Esophagus squamous epithelium (tissue), 5 donors: ENCODE results near the gene CHPF2. TPM values are rescaled to one million over a fixed set of nuclear protein-coding genes. Genes with fewer than 3 reads are reported as not detected.

Experiments
- DNase-seq: peaks from one replicate; lab custom pipeline; 2025; lab: John Stamatoyannopoulos, UW
- H3K27ac ChIP-seq, 4 donors: fragments of 200-600 bp; sonication (generic); one replicate each; pipeline ENCODE4 v1.5.1; 2016 to 2019; ENCODE audit warnings: mild to moderate bottlenecking in 1 of 4
- H3K27me3 ChIP-seq, 4 donors: fragments of 200-600 bp; sonication (generic); 1 replicate in 3 of 4; 2 replicates in 1 of 4; pipeline versions ENCODE4 v1.5.1 to v1.6.0; 2017 to 2021; ENCODE audit warnings: antibody characterized with exemption in 1 of 4
- H3K36me3 ChIP-seq, 3 donors: fragments of 200-600 bp; sonication (generic); one replicate each; pipeline ENCODE4 v1.5.1; 2016 to 2019
- H3K4me1 ChIP-seq, 3 donors: fragments of 200-600 bp; sonication (generic); one replicate each; pipeline ENCODE4 v1.5.1; 2017 to 2019
- H3K4me3 ChIP-seq, 4 donors: fragments of 200-600 bp; sonication (generic); 1 replicate in 3 of 4; 2 replicates in 1 of 4; pipeline ENCODE4 v1.5.1; 2016 to 2019; ENCODE audit warnings: mild to moderate bottlenecking in 2 of 4, moderate library complexity in 1 of 4
- H3K9me3 ChIP-seq, 3 donors: fragments of 200-600 bp; sonication (generic); one replicate each; pipeline ENCODE4 v1.5.1; 2016 to 2019
- POLR2A ChIP-seq, 4 donors: fragments of 450-650 bp; IDR thresholded peaks; one replicate each; pipeline ENCODE4 v1.6.1; 2017; ENCODE audit warnings: antibody characterized with exemption in 4 of 4, mild to moderate bottlenecking in 4 of 4, moderate library complexity in 3 of 4
- WGBS, 2 donors: methylation state at CpG; one replicate each; pipeline ENCODE4 v1.1.5; 2018; 5-methylcytosine and 5-hydroxymethylcytosine counted together
- intact Hi-C: fragments of 100-400 bp; cut with DNase I; formaldehyde crosslinking; loops from one replicate; pipeline ENCODE4 v1.15.0; 2022
- total RNA-seq, 4 donors: library from RNA; depleted of rRNA; stranded (reverse); fragments of >200 nt; gene quantifications; one replicate each; pipeline ENCODE4 v1.1.0, GENCODE V29; 2016
- TF ChIP-seq, protein P1 (sequence below), 6 experiments: fragments of 450-650 bp in 4 of 6; fragments of 200-600 bp in 2 of 6; sonication (generic) in 2 of 6; IDR thresholded peaks; one replicate each; pipeline ENCODE4 v1.5.1; 2016 to 2019; ENCODE audit warnings: antibody characterized with exemption in 6 of 6, mild to moderate bottlenecking in 4 of 6, moderate library complexity in 4 of 6
- donor health status: DM: yes; HTN: yes; CAD: no.

Gene CHPF2
- total RNA-seq, 4 donors from 2014 or later = 21.8 to 23.5 (median 22.3) TPM

DNA sequence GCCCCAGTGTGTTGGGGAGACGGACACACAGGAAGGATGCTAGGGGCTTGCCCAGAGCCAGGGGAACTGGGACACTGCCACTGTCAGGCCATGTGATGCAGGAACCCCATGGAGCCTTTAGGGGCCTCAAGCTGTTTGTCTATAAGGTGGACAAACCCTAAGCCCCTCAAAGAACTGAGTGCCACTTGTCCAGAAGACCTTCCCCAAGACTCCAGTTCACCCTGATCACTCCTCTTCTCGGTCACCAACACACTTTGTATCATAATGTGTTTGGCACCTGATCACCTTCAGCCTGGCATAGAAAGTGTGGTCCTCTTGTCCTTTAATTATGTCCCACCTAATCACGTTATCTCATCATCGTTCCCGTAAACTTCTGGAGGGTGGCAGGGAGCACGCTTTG, 22.7 kb upstream of the CHPF2 start:
- WGBS, 2 donors = 89 to 97% methylated on average over 5 of the region's 6 CpGs
- no peak for DNase-seq
- Histone ChIP-seq H3K27me3 (peaks cover 0 to 22% (median 0%) of the 10 kb centered on the region in 4 donors), H3K9me3 (no peaks in the 10 kb centered on the region), H3K36me3 (peaks cover 6 to 29% (median 7%) of the 10 kb centered on the region in 3 donors), H3K4me1 (no peaks in the 10 kb centered on the region), H3K4me3 (no peak overlapping the region), H3K27ac (no peak overlapping the region)
- TF ChIP-seq, protein P1, sequence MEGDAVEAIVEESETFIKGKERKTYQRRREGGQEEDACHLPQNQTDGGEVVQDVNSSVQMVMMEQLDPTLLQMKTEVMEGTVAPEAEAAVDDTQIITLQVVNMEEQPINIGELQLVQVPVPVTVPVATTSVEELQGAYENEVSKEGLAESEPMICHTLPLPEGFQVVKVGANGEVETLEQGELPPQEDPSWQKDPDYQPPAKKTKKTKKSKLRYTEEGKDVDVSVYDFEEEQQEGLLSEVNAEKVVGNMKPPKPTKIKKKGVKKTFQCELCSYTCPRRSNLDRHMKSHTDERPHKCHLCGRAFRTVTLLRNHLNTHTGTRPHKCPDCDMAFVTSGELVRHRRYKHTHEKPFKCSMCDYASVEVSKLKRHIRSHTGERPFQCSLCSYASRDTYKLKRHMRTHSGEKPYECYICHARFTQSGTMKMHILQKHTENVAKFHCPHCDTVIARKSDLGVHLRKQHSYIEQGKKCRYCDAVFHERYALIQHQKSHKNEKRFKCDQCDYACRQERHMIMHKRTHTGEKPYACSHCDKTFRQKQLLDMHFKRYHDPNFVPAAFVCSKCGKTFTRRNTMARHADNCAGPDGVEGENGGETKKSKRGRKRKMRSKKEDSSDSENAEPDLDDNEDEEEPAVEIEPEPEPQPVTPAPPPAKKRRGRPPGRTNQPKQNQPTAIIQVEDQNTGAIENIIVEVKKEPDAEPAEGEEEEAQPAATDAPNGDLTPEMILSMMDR (IDR thresholded peaks at IDR 0.05) = no peak
- no peak for TF ChIP-seq POLR2A (IDR thresholded peaks at IDR 0.05)
- intact Hi-C loops = no loop called here

DNA sequence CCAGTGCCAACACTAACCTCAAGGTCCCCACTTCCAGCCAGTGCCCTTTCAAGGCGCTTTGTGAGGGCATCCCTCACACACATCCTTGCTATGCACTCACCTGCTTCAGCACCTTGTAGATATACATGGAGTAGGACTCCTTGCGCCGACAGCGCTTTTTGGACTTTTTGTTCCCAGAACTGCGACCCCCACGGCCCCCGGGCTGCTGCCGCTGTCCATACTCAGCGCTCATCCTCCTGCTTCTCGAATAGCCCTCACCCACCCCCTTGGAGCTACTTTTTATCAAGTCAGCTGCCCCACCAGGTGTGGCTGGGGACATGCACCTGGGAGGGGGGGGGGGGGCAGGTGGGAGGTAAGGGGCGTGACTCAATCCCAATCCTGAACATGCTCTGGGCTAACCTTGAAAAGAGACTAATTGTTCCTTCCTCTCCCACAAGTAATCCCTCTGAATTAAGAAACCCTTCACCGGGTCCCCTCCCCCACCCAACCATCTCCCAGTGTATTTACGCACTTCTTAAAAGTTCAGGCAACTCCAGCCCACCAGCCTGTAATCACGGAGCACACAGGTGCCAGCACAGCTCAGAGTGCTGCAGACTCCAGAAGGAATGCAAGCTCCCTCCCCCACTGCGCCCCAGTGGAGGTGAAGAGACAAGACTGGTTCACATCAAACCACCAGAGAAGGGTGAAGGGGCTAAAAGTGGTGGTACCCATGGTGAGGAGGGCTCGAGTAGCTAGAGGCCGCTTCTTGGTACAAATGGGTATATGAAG, 22.0 kb upstream of the CHPF2 start, which contains the start of gene H2BK1:
Gene H2BK1, minus strand, starts transcription at position 402 of the 768 bp plus-strand sequence. Its CDS starts 170 bp downstream, at position 232.
- no peak within 1 kb of the TSS for H3K4me3 ChIP-seq
- TF ChIP-seq, protein P1 (IDR thresholded peaks at IDR 0.05) = no peak
- TF ChIP-seq POLR2A (IDR thresholded peaks at IDR 0.05) = no peak
- DNase-seq = no peak
- WGBS, 2 donors = 77 to 84% methylated on average over 13 to 16 of the region's 17 CpGs
- no peaks in the 10 kb centered on the region for H3K9me3 ChIP-seq
- H3K27me3 ChIP-seq = peaks cover 0 to 15% (median 0%) of the 10 kb centered on the region in 4 donors
- peaks cover 13 to 36% (median 14%) of the 10 kb centered on the region in 3 donors for H3K36me3 ChIP-seq
- intact Hi-C loops = no loop called here
- H3K4me1 ChIP-seq = no peaks in the 10 kb centered on the region
- no peak within 1 kb of the TSS for H3K27ac ChIP-seq

DNA sequence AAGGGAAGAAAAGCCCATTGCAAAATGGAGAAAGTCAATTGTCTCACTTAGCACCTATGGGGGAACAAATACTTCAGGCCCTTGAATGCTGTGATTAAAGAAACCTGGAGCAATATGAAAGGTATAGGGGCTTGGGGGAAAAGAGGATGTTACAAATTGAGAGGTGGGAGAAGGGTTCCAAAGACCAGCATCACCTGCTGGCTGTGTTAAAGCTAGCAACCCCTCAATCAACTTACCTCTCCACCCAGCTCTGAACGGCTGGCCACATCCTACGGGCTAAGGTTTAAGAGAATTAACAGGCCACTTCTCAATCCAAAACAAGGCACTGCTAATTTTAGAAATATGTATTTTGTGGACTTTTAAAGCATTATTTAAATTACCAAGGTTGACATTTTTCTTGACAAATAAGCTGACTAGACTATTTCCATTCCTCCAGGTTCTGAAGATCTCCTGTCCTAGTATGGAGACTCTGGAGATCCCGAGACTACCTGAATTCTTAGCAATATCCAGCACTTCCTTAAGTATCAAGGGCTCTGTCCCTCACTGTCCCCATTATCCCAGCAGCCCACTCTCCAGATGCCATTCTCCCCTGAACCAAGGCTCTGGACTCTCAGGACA, 21.0 kb upstream of the CHPF2 start:
- Histone ChIP-seq H3K27me3 (peaks cover 0 to 5% (median 0%) of the 10 kb centered on the region in 4 donors), H3K27ac (no peak overlapping the region), H3K4me3 (no peak overlapping the region), H3K4me1 (no peaks in the 10 kb centered on the region), H3K36me3 (peaks cover 19 to 46% (median 20%) of the 10 kb centered on the region in 3 donors), H3K9me3 (no peaks in the 10 kb centered on the region)
- intact Hi-C loops = no loop called here
- DNase-seq = no peak
- TF ChIP-seq, protein P1 (IDR thresholded peaks at IDR 0.05) = no peak
- no peak for TF ChIP-seq POLR2A (IDR thresholded peaks at IDR 0.05)
- 82 to 94% methylated on average over 3 of the region's 3 CpGs for WGBS, 2 donors

DNA sequence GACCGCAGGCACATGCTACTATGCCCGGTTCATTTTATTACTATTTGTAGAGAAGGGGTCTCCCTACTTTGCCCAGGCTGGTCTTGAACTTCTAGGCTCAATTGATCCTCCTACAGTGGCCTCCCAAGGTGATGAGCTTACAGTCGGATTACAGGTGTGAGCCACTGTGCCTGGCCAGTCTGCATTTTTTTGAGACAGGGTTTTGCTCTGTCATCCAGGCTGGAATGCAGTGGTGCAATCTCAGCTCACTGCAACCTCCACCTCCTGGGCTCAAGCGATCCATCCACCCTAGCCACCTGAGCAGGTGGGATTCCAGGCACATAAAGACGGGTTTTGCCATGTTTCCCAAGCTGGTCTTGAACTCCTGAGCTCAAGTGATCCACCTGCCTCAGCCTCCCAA, 19.7 kb upstream of the CHPF2 start:
- Histone ChIP-seq H3K36me3 (peaks cover 20 to 59% (median 25%) of the 10 kb centered on the region in 3 donors), H3K4me3 (no peak overlapping the region), H3K9me3 (no peaks in the 10 kb centered on the region), H3K4me1 (no peaks in the 10 kb centered on the region), H3K27me3 (no peaks in the 10 kb centered on the region), H3K27ac (no peak overlapping the region)
- TF ChIP-seq, protein P1 (IDR thresholded peaks at IDR 0.05) = no peak
- TF ChIP-seq POLR2A (IDR thresholded peaks at IDR 0.05) = no peak
- intact Hi-C loops = no loop called here
- WGBS, 2 donors = 88 to 95% methylated on average over 3 to 4 of the region's 5 CpGs
- DNase-seq = no peak

DNA sequence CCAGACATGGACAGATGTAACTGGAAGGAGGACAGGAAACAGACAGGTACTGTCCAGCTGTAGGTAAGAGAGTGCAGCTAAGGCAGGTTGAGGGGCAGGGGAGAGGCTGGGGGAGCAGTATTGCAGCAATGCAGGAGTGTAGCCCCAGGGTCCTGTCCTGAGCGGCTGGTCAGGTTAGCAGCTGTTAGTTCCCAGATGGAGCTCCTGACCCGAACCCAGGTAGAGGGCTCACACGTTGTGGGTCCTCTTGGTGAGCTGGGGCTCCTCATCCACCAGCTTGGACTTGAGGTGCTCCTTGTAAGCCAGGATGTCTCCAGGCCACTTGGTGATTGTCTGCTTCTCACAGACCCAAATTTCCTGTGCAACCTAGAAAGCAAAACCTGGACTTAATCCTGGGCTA, 18.5 kb upstream of the CHPF2 start:
- intact Hi-C loops = no loop called here
- Histone ChIP-seq H3K27me3 (no peaks in the 10 kb centered on the region), H3K36me3 (peaks cover 31 to 71% (median 34%) of the 10 kb centered on the region in 3 donors), H3K4me1 (no peaks in the 10 kb centered on the region), H3K27ac (no peak overlapping the region), H3K9me3 (no peaks in the 10 kb centered on the region), H3K4me3 (no peak overlapping the region)
- WGBS, 2 donors = 84% methylated on average over 2 of the region's 3 CpGs; no CpG with 5 or more reads in 1 of the 2 donors
- DNase-seq = no peak
- no peak for TF ChIP-seq POLR2A (IDR thresholded peaks at IDR 0.05)
- TF ChIP-seq, protein P1 (IDR thresholded peaks at IDR 0.05) = no peak
